SK-N-MC (cell line): ENCODE data around the gene IFT81.

ENCODE experiments used
- EZH2 ChIP-seq: fragments of 200-600 bp; sonication (generic); IDR thresholded peaks from one replicate; pipeline ENCODE4 v1.6.1; 2017; ENCODE audit warnings: antibody characterized with exemption
- POLR2AphosphoS5 ChIP-seq: IDR thresholded peaks from 2 replicates; pipeline ENCODE4 v1.6.1; 2012; ENCODE audit warnings: mild to moderate bottlenecking, low read depth, low read length, borderline replicate concordance

GRCh38 chr12:110091136-110091711 lies 32.9 kb upstream of the IFT81 start:
- TF ChIP-seq POLR2AphosphoS5 (no peak), EZH2 (no peak)
